AG08396 (cell line): ENCODE measurements around the gene GREM2.

Source experiments
- DNase-seq: peaks from one replicate; pipeline ENCODE4 v3.0.0; 2012; ENCODE audit warnings: low spot score, mixed read lengths

Gene GREM2

GRCh38 chr1:240609527-240610060 is 2.4 kb downstream of the GREM2 start:
- DNase-seq: no peak

- DNase-seq: no peak
Measured at GRCh38 chr1:240608707-240609106, 3.2 kb downstream of the GREM2 start.

GRCh38 chr1:240607006-240607405 is 4.9 kb downstream of the GREM2 start:
- no peak for DNase-seq

- DNase-seq: no peak
Measured at GRCh38 chr1:240602189-240602588, 9.8 kb downstream of the GREM2 start.

- no peak for DNase-seq
Measured at GRCh38 chr1:240599830-240600229, 12.1 kb downstream of the GREM2 start.

GRCh38 chr1:240599299-240599698 is 12.7 kb downstream of the GREM2 start:
- DNase-seq: no peak

- no peak for DNase-seq
Measured at GRCh38 chr1:240598216-240599001, 13.5 kb downstream of the GREM2 start.

- DNase-seq: peak; percentile 17
Measured at GRCh38 chr1:240597153-240597745, 14.7 kb downstream of the GREM2 start.

- DNase-seq: no peak
Measured at GRCh38 chr1:240595476-240595875, 16.5 kb downstream of the GREM2 start.

GRCh38 chr1:240591564-240591963 is 20.4 kb downstream of the GREM2 start:
- DNase-seq: no peak

- DNase-seq: no peak
Measured at GRCh38 chr1:240591078-240591477, 20.9 kb downstream of the GREM2 start.

- DNase-seq: no peak
Measured at GRCh38 chr1:240589585-240590110, 22.3 kb downstream of the GREM2 start.

- no peak for DNase-seq
Measured at GRCh38 chr1:240586006-240586405, 25.9 kb downstream of the GREM2 start.

GRCh38 chr1:240582953-240583352 is 29.0 kb downstream of the GREM2 start:
- no peak for DNase-seq

GRCh38 chr1:240579511-240579910 is 32.4 kb downstream of the GREM2 start:
- no peak for DNase-seq

GRCh38 chr1:240577095-240577494 is 34.9 kb downstream of the GREM2 start:
- DNase-seq: no peak

GRCh38 chr1:240575981-240576662 is 35.8 kb downstream of the GREM2 start:
- peak; percentile 42 for DNase-seq

GRCh38 chr1:240572328-240572727 is 39.6 kb downstream of the GREM2 start:
- DNase-seq: no peak

- DNase-seq: no peak
Measured at GRCh38 chr1:240571782-240572181, 40.2 kb downstream of the GREM2 start.

- DNase-seq: no peak
Measured at GRCh38 chr1:240567066-240567465, 44.9 kb downstream of the GREM2 start.

- DNase-seq: no peak
Measured at GRCh38 chr1:240562779-240563178, 49.2 kb downstream of the GREM2 start.

- DNase-seq: peak; percentile 21
Measured at GRCh38 chr1:240562111-240562590, 49.8 kb downstream of the GREM2 start.
